GM18519 (cell line): Measurements from ENCODE around the gene POGLUT2.

Experiments used
- ATAC-seq: cut with Tn5 transposase; IDR thresholded peaks from one replicate; pipeline ENCODE4 v1.9.1; 2021; ENCODE audit warnings: mild to moderate bottlenecking, moderate library complexity; ENCODE audit not compliant: unreplicated experiment, low FRiP score

POGLUT2 gene

DNA sequence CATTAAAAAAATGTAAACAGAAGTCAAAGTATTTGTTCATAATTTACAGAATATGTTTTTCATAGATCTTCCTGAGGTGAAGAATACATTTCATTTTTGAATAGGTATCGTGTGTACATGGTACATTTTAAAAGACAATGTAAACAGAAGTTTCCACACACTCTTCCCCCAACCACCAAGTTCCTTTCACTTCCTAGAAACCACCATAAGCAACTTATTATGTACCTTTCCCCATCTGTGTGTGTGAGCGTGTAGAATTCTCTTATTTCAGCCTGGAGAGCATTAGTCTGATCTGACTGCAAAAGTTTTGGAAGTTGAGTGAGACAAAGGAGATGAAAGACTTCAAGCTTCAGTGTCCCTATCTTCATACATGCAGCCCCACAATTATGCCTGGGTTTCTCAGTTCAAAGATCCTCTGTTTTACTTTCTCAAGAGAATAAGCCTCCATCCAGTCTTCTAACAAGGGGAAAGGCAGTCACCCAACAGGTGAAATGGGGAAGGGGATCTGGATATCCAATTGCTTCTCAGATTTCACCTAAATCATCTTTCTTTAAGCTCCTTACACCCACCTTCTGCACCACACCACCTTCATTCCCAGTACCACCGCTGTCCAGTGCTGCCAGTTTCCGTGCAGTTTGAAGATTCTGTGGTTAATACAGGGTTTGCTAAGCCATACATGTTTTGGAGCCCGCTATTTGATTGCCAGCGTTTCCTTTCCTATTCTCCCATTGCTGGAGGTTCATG is 27.3 kb downstream of the POGLUT2 start:
- no peak for ATAC-seq

- ATAC-seq, result no peak
Observed at GRCh38 chr13:102770435-102770834, 28.3 kb downstream of the POGLUT2 start.

DNA sequence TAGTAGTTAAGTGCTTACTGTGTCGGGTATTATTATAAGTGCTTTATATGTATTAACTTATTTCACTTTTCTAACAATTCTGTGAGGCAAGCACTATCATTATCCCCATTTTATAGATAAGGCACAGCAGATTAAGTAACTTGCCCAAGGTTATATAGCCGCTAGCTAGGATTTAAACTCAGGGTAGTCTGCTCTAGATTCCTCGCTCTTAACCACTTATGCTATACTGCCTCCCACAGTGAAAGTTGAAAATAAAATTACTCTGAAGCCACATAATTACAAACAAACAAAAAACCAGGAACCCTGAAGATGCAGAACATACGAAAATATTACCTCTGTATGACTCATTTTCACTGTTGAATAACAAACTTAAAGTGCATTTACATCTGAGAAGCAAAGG is 29.1 kb downstream of the POGLUT2 start:
- no peak for ATAC-seq

DNA sequence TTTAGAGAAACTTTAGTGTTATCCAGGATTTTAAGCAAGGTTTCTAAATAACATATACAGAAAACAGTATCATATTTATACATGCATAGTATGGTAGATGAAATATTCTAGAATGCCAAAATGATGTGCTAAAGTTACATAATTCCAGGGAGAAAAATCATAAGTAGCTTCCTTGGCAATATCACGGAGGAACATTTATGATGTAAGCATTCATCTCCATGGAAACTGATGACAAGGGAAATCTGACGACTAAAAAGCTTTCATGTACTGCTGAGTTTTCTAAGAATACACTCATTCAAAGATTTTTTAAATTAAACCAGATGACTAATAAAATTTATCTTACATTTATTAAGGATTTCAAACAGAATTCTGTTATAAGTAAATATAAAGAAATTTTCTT is 29.9 kb downstream of the POGLUT2 start:
- no peak for ATAC-seq

GRCh38 chr13:102763741-102764140 is 35.0 kb downstream of the POGLUT2 start:
- ATAC-seq, result no peak

GRCh38 chr13:102761071-102761470 is 37.7 kb downstream of the POGLUT2 start:
- no peak for ATAC-seq

- ATAC-seq, result no peak
Observed at GRCh38 chr13:102758842-102759241, 39.9 kb downstream of the POGLUT2 start.

- no peak for ATAC-seq
Observed at GRCh38 chr13:102757006-102757405, 41.8 kb downstream of the POGLUT2 start.

DNA sequence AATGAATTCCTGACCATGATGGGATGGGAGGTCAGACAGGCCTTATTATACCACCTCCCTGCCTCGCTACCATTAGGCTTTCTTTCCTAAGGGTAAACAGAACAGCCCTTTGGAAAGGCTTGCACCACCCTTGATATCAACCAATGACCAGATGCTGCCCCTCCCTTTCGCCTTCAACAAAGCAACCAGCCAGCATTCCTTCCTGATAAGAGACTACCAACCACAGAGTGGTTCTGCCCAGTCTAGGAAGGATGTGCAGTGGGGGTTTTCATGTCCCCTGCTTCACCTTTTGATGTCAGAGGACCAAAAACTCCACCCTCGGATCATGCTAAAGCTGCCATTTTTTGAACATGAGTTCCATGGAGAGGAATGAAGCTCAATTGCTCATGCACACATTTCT is 46.9 kb downstream of the POGLUT2 start:
- ATAC-seq, result no peak

- ATAC-seq, result no peak
Observed at GRCh38 chr13:102742506-102742905, 56.3 kb downstream of the POGLUT2 start.

GRCh38 chr13:102742101-102742500 is 56.7 kb downstream of the POGLUT2 start:
- no peak for ATAC-seq
